Nucleus accumbens (tissue), 56 donors: ENCODE data around the gene SNRK.
A peak's percentile ranks its signal among the peaks of the same experiment; 100 is the strongest.

ENCODE experiments used
- DNase-seq, 56 donors: peaks; one replicate each; lab custom pipeline; 2025; lab: John Stamatoyannopoulos, UW

Gene SNRK

GRCh38 chr3:43286115-43286840 lies at the start of gene SNRK:
SNRK (plus strand) TSS chr3:43286540; CDS start chr3:43303204, 16,664 bp downstream.
- peak; percentile 6 to 97 (median 84) for DNase-seq

GRCh38 chr3:43238801-43239200 lies 47.5 kb upstream of the SNRK start:
- no peak for DNase-seq

DNA sequence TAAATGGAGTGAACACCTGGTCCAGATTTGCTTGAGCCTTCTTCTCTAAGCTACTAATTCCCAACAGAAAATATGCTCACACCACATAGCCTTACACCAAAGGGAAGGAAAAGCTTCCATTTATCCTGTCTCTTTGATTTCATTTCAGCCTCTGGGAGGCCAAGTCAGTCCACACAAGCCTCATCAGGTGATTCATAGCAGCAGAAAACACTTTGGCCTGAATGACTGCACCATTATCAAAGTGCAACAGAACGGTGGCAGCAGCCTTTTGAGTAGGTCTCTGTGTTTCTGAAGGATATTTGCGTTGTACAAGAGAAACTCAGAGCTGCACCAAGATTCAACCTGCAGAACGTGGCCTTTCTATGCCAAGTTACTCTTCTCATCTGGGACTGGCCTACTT lies 46.6 kb upstream of the SNRK start:
- DNase-seq: no peak

GRCh38 chr3:43243590-43244587 lies 42.5 kb upstream of the SNRK start:
- DNase-seq: no peak

- no peak for DNase-seq
Observed at GRCh38 chr3:43244694-43245093, 41.6 kb upstream of the SNRK start.

DNA sequence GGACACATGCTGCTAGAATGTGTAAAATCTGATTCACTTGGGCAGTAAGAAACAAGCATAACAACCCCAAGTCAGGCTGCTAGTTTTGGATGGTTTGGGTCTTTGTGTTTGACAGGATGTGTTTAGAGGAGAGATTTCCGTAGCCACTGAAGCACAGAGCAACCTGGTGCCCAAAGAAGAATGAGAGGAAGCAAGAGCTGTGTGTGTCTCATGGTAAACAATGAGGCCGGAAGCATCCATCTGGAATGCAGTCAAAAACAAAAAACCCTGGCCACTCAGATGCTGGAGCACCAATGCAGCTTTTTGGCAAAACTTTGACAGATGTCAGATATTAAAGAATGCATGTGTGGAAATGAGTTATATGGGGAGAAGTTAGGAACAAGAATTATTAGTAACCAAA lies 39.4 kb upstream of the SNRK start:
- DNase-seq: no peak

- peak in 7 of 56 donors; percentile 3 to 33 (median 25) for DNase-seq
Observed at GRCh38 chr3:43247561-43248184, 38.7 kb upstream of the SNRK start.

GRCh38 chr3:43248185-43248583 lies 38.2 kb upstream of the SNRK start:
- DNase-seq: peak in 1 of 56 donors; percentile 26

GRCh38 chr3:43248973-43249372 lies 37.4 kb upstream of the SNRK start:
- no peak for DNase-seq

GRCh38 chr3:43249405-43249804 lies 36.9 kb upstream of the SNRK start:
- no peak for DNase-seq

GRCh38 chr3:43253294-43253693 lies 33.0 kb upstream of the SNRK start:
- DNase-seq: no peak

DNA sequence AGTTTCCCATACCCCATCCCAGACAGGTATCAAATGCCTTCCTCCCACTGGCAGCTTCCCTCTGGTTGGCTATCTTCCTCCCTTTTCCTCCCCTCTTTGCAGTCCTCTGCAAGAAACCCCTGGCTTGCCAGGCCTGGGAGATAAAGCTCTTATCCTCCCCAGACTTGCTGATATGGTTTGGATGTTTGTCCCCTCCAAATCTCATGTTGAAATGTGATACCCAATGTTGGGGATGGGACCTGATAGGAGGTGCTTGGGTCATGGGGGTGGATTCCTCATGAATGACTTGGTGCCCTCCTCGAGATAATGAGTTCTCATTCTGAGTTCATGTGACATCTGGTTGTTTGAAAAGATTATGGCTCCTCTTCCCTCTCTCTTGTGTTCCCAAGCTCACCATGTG lies 32.2 kb upstream of the SNRK start:
- no peak for DNase-seq

- no peak for DNase-seq
Observed at GRCh38 chr3:43255662-43256061, 30.7 kb upstream of the SNRK start.

DNA sequence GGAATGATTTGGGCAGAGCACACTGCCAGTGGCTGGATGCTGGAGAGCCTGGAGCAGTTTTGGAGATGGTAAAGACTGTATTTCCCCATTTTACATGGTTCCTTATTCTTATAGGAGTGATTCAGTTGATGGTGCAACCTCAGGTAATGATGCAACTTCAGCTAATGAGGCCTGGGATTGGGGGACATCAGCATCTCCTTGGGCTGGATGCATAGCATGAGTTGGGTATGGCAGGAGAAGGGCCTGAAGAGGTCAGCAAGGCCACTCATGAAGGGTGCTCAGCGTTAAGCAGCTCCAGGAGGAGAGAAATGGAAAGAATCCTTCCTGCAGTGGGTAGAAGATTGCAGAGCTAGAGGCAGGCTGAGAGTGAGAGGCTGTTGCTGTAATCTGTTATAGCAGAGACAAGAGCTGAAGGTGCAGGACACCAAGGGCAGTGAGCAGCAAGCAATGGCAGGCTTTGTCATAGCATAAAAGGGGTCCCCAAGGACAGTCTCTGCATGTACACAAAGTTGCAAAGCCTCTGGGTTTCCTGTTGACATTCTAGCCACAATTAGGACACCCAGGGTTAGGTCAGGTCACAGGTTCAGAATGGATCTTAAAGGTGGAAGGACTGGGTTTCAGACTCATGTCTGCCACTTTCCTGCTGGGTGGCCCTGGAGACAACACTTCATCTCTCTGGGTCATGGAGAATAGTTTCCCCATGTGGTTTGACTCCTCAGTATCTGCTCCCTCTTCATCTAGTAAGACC lies 29.5 kb upstream of the SNRK start:
- no peak for DNase-seq

GRCh38 chr3:43257850-43258249 lies 28.5 kb upstream of the SNRK start:
- DNase-seq: no peak

GRCh38 chr3:43259626-43260025 lies 26.7 kb upstream of the SNRK start:
- peak in 28 of 56 donors; percentile 7 to 76 (median 36) for DNase-seq

DNA sequence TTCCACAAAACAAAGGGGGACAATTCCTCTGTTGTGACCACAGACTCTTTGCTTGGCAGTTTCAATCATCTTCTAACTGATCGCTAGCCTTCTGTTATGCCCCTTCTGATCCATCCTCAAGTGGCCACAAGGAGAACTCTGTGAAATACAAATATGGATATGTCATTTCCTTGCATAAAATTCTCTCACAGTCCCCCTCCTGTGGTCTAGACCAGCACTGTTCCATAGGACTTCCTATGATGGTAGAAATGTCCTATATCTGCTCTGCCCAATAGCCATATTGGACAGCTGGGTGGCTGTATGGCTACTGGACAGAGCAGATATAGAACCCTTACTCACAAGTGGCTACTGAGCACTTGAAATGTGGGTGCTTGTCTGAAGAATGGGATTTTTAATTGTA lies 25.9 kb upstream of the SNRK start:
- no peak for DNase-seq

- DNase-seq: no peak
Observed at GRCh38 chr3:43262194-43262593, 24.1 kb upstream of the SNRK start.

- DNase-seq: no peak
Observed at GRCh38 chr3:43266451-43266850, 19.9 kb upstream of the SNRK start.

DNA sequence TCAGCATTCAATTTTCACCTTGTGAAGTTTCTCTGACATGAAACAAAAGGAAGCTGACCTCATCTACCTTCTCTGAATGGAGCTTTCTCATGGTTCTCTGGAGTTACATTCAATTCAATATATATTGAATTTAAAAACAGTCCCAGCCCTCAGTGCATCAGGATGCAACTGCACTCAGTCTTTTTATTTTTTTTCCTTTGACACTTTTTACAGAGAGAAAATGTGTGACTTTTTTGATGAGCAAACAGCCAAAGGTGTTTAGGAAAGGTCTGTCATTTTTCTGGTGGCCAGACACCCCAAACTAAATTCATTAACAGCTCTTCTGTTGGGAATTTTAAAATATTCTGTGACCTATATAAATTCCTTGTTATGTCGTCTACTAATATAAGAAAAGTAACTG lies 19.3 kb upstream of the SNRK start:
- no peak for DNase-seq
